ENCODE data around the gene NRG3.

Gene NRG3

DNA sequence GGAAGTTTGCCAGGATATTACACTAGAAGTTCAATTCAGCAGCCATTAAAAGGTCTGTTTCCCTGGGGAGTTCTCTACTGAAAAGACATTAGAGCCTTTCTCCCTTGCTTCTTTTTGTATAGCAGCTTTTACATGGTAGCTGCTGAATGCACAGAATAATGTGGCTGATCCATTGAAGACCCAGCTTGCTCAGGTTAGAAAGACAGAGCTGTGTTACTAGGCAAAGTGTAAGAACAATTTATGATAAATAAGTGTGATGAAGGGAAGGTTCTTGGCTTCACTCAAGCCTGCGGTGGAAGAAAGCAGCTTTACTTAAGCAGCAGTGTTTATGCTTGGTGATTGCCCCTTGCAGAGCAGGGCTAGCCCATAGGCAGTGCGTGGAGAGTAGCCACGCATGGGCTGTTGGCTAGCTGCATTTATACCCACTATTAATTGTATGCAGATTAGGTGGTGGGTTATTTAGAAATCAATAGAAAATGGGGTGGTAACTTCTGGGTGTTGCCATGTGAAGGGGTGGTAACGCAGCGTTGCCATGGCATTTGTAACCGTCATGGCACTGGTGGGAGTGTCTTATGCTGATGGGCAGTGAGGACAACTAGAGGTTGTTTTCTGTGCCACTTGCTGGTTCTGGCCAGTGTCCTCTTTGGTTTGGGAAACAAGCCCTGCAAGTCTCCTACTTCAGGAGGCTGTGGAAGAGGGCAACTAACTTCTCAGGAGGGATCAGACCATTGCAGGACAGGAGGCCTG lies 942.9 kb downstream of the NRG3 start:
- 93 to 95% methylated on average over 4 of the region's 6 CpGs for WGBS, 2 experiments (ENCODE audit: insufficient coverage in 2 of 2)
- H3K27ac ChIP-seq (ENCODE audit: low read depth, low read length, severe bottlenecking): no peak overlapping the region
- H3K36me3 ChIP-seq (ENCODE audit: control insufficient read depth, insufficient read depth, low read length): no peaks in the 10 kb centered on the region
- H3K4me3 ChIP-seq (ENCODE audit: extremely low read depth, insufficient read depth, low read length, poor library complexity, severe bottlenecking): no peak overlapping the region
- no peaks in the 10 kb centered on the region for H3K9me3 ChIP-seq (ENCODE audit: control insufficient read depth, low read length)
- peaks cover 11% of the 10 kb centered on the region for H3K4me1 ChIP-seq (ENCODE audit: control insufficient read depth, insufficient read depth, low read length, poor library complexity, severe bottlenecking)

DNA sequence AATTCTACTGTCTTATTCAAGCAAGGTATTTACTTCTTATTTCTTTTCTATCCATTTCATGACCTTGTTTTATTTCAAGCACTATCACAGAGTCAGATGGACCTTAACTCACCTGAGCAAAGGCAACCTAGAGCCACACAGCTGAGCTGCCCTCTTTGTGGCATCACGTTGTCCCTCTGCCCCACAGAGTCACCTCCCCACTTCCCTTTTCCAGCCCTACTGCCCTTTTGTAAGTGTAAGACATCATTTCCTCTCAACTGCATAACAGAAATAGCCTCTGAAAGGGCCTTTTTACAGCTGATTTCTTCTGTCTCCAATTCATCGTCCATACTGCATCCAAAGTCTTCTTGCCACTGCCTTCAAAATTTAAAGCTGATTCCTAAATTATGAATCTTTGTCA lies 946.0 kb downstream of the NRG3 start:
- H3K27ac ChIP-seq (ENCODE audit: low read depth, low read length, severe bottlenecking): no peak overlapping the region
- no peaks in the 10 kb centered on the region for H3K4me1 ChIP-seq (ENCODE audit: control insufficient read depth, insufficient read depth, low read length, poor library complexity, severe bottlenecking)
- WGBS, 2 experiments (ENCODE audit: insufficient coverage in 2 of 2): 67 to 86% methylated on average over 1 of the region's 2 CpGs
- H3K36me3 ChIP-seq (ENCODE audit: control insufficient read depth, insufficient read depth, low read length): no peaks in the 10 kb centered on the region
- no peaks in the 10 kb centered on the region for H3K9me3 ChIP-seq (ENCODE audit: control insufficient read depth, low read length)
- H3K4me3 ChIP-seq (ENCODE audit: extremely low read depth, insufficient read depth, low read length, poor library complexity, severe bottlenecking): no peak overlapping the region

DNA sequence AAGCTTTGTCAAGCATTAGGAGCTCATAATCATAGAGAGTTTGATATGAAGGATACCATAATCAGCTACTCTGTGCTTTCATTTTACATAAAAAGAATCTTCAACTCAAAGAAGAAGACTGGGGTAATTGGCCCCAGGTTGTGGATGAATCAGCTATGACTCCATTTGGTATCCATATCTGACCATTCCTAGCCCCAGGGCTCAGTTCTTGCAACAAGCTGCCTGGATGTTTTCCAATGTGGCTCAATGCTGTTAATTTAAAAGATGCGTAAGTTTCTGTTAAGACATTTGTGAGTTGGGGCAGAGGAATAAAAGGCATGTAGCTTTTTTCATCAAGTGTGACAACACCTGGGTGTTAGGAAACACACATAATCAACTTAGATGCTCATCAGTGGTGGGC lies 951.1 kb downstream of the NRG3 start:
- H3K9me3 ChIP-seq (ENCODE audit: control insufficient read depth, low read length): no peaks in the 10 kb centered on the region
- H3K4me1 ChIP-seq (ENCODE audit: control insufficient read depth, insufficient read depth, low read length, poor library complexity, severe bottlenecking): no peaks in the 10 kb centered on the region
- no peaks in the 10 kb centered on the region for H3K36me3 ChIP-seq (ENCODE audit: control insufficient read depth, insufficient read depth, low read length)
- WGBS, 2 experiments (ENCODE audit: insufficient coverage in 2 of 2): 86% methylated on average over 1 of the region's 1 CpG
- no peak overlapping the region for H3K27ac ChIP-seq (ENCODE audit: low read depth, low read length, severe bottlenecking)
- no peak overlapping the region for H3K4me3 ChIP-seq (ENCODE audit: extremely low read depth, insufficient read depth, low read length, poor library complexity, severe bottlenecking)

- Histone ChIP-seq H3K4me1 (ENCODE audit: control insufficient read depth, insufficient read depth, low read length, poor library complexity, severe bottlenecking) (no peaks in the 10 kb centered on the region), H3K27ac (ENCODE audit: low read depth, low read length, severe bottlenecking) (no peak overlapping the region), H3K36me3 (ENCODE audit: control insufficient read depth, insufficient read depth, low read length) (no peaks in the 10 kb centered on the region), H3K4me3 (ENCODE audit: extremely low read depth, insufficient read depth, low read length, poor library complexity, severe bottlenecking) (no peak overlapping the region), H3K9me3 (ENCODE audit: control insufficient read depth, low read length) (no peaks in the 10 kb centered on the region)
- 90 to 95% methylated on average over 2 of the region's 4 CpGs for WGBS, 2 experiments (ENCODE audit: insufficient coverage in 2 of 2)
These were observed 952.9 kb downstream of the NRG3 start for GRCh38 chr10:82827901-82828300.

DNA sequence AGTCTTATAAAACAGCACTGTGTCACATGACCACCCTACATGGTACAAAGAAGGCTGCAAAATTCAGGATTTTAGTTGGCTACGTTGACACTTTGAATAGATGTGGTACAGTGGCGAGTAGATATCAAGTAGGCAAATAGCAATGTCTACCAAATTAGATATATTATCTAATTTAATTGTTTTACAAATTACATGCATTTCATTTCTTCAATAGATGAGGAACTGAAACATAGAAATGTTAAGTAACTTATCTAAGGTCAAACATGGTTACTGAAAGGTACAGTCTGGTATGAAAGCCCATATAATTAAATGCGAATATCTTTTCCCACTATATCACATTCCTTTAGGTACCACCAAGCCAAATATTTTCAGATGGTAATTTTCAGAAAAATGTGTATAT lies 972.2 kb downstream of the NRG3 start:
- Histone ChIP-seq H3K4me1 (ENCODE audit: control insufficient read depth, insufficient read depth, low read length, poor library complexity, severe bottlenecking) (no peaks in the 10 kb centered on the region), H3K27ac (ENCODE audit: low read depth, low read length, severe bottlenecking) (no peak overlapping the region), H3K9me3 (ENCODE audit: control insufficient read depth, low read length) (no peaks in the 10 kb centered on the region), H3K36me3 (ENCODE audit: control insufficient read depth, insufficient read depth, low read length) (no peaks in the 10 kb centered on the region), H3K4me3 (ENCODE audit: extremely low read depth, insufficient read depth, low read length, poor library complexity, severe bottlenecking) (no peak overlapping the region)
- WGBS, 2 experiments (ENCODE audit: insufficient coverage in 2 of 2): no CpG with 5 or more reads among the region's 3 CpGs

DNA sequence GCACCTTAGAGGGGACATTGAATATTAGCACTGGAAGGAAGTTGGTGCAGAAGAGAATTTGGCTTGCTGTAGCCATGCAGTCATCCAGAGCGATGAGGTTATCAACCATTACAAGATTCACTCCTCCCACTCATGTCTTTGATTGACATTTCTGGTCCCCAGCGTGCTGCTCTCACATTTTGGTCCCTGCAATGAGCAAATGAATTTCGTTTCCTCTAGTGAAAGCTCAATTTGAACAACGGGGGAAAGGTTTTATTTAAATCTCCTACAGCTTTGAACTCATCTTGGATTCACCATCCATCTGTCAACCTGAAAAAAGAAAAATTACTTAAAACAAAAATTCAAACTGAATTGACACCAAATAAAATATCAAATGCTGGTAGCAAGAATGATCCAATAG lies 975.2 kb downstream of the NRG3 start:
- no peaks in the 10 kb centered on the region for H3K4me1 ChIP-seq (ENCODE audit: control insufficient read depth, insufficient read depth, low read length, poor library complexity, severe bottlenecking)
- H3K27ac ChIP-seq (ENCODE audit: low read depth, low read length, severe bottlenecking): no peak overlapping the region
- no peaks in the 10 kb centered on the region for H3K36me3 ChIP-seq (ENCODE audit: control insufficient read depth, insufficient read depth, low read length)
- WGBS, 2 experiments (ENCODE audit: insufficient coverage in 2 of 2): 96 to 100% methylated on average over 3 of the region's 4 CpGs
- no peaks in the 10 kb centered on the region for H3K9me3 ChIP-seq (ENCODE audit: control insufficient read depth, low read length)
- H3K4me3 ChIP-seq (ENCODE audit: extremely low read depth, insufficient read depth, low read length, poor library complexity, severe bottlenecking): no peak overlapping the region

- Histone ChIP-seq H3K36me3 (ENCODE audit: control insufficient read depth, insufficient read depth, low read length) (no peaks in the 10 kb centered on the region), H3K9me3 (ENCODE audit: control insufficient read depth, low read length) (no peaks in the 10 kb centered on the region), H3K4me3 (ENCODE audit: extremely low read depth, insufficient read depth, low read length, poor library complexity, severe bottlenecking) (no peak overlapping the region), H3K4me1 (ENCODE audit: control insufficient read depth, insufficient read depth, low read length, poor library complexity, severe bottlenecking) (no peaks in the 10 kb centered on the region), H3K27ac (ENCODE audit: low read depth, low read length, severe bottlenecking) (no peak overlapping the region)
- WGBS, 2 experiments (ENCODE audit: insufficient coverage in 2 of 2): 79 to 86% methylated on average over 1 to 2 of the region's 3 CpGs
These were observed 982.1 kb downstream of the NRG3 start for GRCh38 chr10:82856957-82857613.

DNA sequence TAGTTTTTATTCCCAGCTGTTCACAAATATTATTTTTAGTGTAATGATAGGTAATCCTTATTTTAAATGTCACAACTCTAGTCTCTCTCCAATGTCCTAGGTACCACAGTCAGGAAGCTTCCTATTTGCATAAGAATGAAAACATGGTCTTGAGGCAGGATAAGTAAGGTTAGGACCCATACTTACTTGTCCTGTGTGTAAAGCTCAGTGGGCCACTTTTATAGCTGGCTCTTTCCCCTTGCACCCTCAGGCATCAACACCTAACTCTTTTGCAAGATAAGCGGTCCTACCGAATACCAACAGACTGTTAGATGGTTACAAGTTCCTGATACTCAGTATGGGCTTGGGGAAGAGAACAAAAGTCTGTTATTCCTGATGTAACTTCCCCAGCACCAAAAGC lies 986.9 kb downstream of the NRG3 start:
- H3K4me1 ChIP-seq (ENCODE audit: control insufficient read depth, insufficient read depth, low read length, poor library complexity, severe bottlenecking): no peaks in the 10 kb centered on the region
- H3K36me3 ChIP-seq (ENCODE audit: control insufficient read depth, insufficient read depth, low read length): no peaks in the 10 kb centered on the region
- no peak overlapping the region for H3K27ac ChIP-seq (ENCODE audit: low read depth, low read length, severe bottlenecking)
- no peaks in the 10 kb centered on the region for H3K9me3 ChIP-seq (ENCODE audit: control insufficient read depth, low read length)
- no peak overlapping the region for H3K4me3 ChIP-seq (ENCODE audit: extremely low read depth, insufficient read depth, low read length, poor library complexity, severe bottlenecking)
- no CpG with 5 or more reads among the region's 2 CpGs for WGBS, 2 experiments (ENCODE audit: insufficient coverage in 2 of 2)

GRCh38 chr10:82865366-82865765 lies 990.4 kb downstream of the NRG3 start:
- no CpG with 5 or more reads among the region's 1 CpG for WGBS, 2 experiments (ENCODE audit: insufficient coverage in 2 of 2)
- Histone ChIP-seq H3K4me1 (ENCODE audit: control insufficient read depth, insufficient read depth, low read length, poor library complexity, severe bottlenecking) (no peaks in the 10 kb centered on the region), H3K9me3 (ENCODE audit: control insufficient read depth, low read length) (no peaks in the 10 kb centered on the region), H3K4me3 (ENCODE audit: extremely low read depth, insufficient read depth, low read length, poor library complexity, severe bottlenecking) (no peak overlapping the region), H3K36me3 (ENCODE audit: control insufficient read depth, insufficient read depth, low read length) (no peaks in the 10 kb centered on the region), H3K27ac (ENCODE audit: low read depth, low read length, severe bottlenecking) (no peak overlapping the region)

GRCh38 chr10:82866424-82867020 lies 991.5 kb downstream of the NRG3 start:
- WGBS, 2 experiments (ENCODE audit: insufficient coverage in 2 of 2): 81 to 86% methylated on average over 4 to 5 of the region's 6 CpGs
- Histone ChIP-seq H3K9me3 (ENCODE audit: control insufficient read depth, low read length) (no peaks in the 10 kb centered on the region), H3K4me1 (ENCODE audit: control insufficient read depth, insufficient read depth, low read length, poor library complexity, severe bottlenecking) (no peaks in the 10 kb centered on the region), H3K4me3 (ENCODE audit: extremely low read depth, insufficient read depth, low read length, poor library complexity, severe bottlenecking) (no peak overlapping the region), H3K36me3 (ENCODE audit: control insufficient read depth, insufficient read depth, low read length) (no peaks in the 10 kb centered on the region), H3K27ac (ENCODE audit: low read depth, low read length, severe bottlenecking) (no peak overlapping the region)

DNA sequence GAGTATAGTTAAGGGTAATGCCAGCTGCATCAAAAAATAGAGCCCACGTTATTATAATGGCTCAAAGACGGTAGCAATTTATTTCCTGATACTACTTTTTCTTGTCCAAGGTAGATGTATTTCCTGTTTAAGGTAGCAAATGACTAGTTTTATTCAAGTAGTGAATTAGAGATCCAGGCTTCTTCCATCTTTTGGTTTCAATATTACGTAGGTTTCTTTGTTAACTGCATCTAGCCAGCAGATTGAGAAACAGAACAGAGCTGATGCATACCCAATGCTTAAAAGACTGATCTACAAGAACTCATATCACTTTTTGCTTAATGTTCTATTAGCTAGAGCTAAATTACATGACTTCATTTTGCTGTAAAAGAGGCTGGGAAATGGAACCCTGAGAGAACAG lies 992.1 kb downstream of the NRG3 start:
- WGBS, 2 experiments (ENCODE audit: insufficient coverage in 2 of 2): 97 to 100% methylated on average over 2 to 3 of the region's 3 CpGs
- H3K4me3 ChIP-seq (ENCODE audit: extremely low read depth, insufficient read depth, low read length, poor library complexity, severe bottlenecking): no peak overlapping the region
- no peaks in the 10 kb centered on the region for H3K9me3 ChIP-seq (ENCODE audit: control insufficient read depth, low read length)
- H3K27ac ChIP-seq (ENCODE audit: low read depth, low read length, severe bottlenecking): no peak overlapping the region
- no peaks in the 10 kb centered on the region for H3K36me3 ChIP-seq (ENCODE audit: control insufficient read depth, insufficient read depth, low read length)
- H3K4me1 ChIP-seq (ENCODE audit: control insufficient read depth, insufficient read depth, low read length, poor library complexity, severe bottlenecking): no peaks in the 10 kb centered on the region
